Smooth muscle cell (in vitro differentiated cells): Measurements from ENCODE around the gene SLC5A12. TPM values are rescaled to one million over a fixed set of nuclear protein-coding genes. Genes with fewer than 3 reads are reported as not detected.
"Not testable (repeated sequence)": the region's sequence is repeated elsewhere in the genome, so short reads cannot be mapped to it uniquely, and the experiment has no call there.

Experiments used
- DNase-seq: peaks from one replicate; lab custom pipeline; 2025; ENCODE audit not compliant: unreplicated experiment; lab: John Stamatoyannopoulos, UW
- H2AFZ ChIP-seq: fragments of 200-600 bp; sonication (generic); 2 replicates; pipeline ENCODE4 v1.6.0; 2016; ENCODE audit warnings: antibody characterized with exemption, low read depth, mild to moderate bottlenecking
- H3F3A ChIP-seq: fragments of 200-600 bp; sonication (generic); 2 replicates; pipeline ENCODE4 v1.6.0; 2017; ENCODE audit warnings: antibody characterized with exemption, low read depth
- H3K27ac ChIP-seq: fragments of 200-600 bp; sonication (generic); 2 replicates; pipeline ENCODE4 v1.5.1; 2016; ENCODE audit warnings: low read depth, mild to moderate bottlenecking
- H3K27me3 ChIP-seq: fragments of 200-600 bp; sonication (generic); 2 replicates; pipeline ENCODE4 v1.6.1; 2016; ENCODE audit warnings: low read depth, mild to moderate bottlenecking
- H3K36me3 ChIP-seq: fragments of 200-600 bp; sonication (generic); 2 replicates; pipeline ENCODE4 v1.5.1; 2016; ENCODE audit warnings: low read depth
- H3K4me1 ChIP-seq: fragments of 200-600 bp; sonication (generic); 2 replicates; pipeline ENCODE4 v1.5.1; 2016; ENCODE audit warnings: low read depth
- H3K4me2 ChIP-seq: fragments of 200-600 bp; sonication (generic); 2 replicates; pipeline ENCODE4 v1.6.0; 2016; ENCODE audit warnings: mild to moderate bottlenecking
- H3K4me3 ChIP-seq: fragments of 200-600 bp; sonication (generic); 2 replicates; pipeline ENCODE4 v1.5.1; 2016; ENCODE audit warnings: mild to moderate bottlenecking
- H3K79me2 ChIP-seq: fragments of 200-600 bp; sonication (generic); 2 replicates; pipeline ENCODE4 v1.6.0; 2016; ENCODE audit warnings: low read depth, mild to moderate bottlenecking
- H3K9ac ChIP-seq: fragments of 200-600 bp; sonication (generic); 2 replicates; pipeline ENCODE4 v1.6.0; 2016; ENCODE audit warnings: low read depth
- H3K9me3 ChIP-seq: fragments of 200-600 bp; sonication (generic); replicated peaks from 2 replicates; pipeline ENCODE4 v1.5.1; 2016; ENCODE audit warnings: low read depth
- H4K20me1 ChIP-seq: fragments of 200-600 bp; sonication (generic); 2 replicates; pipeline ENCODE4 v1.6.0; 2016; ENCODE audit warnings: low read depth
- WGBS: methylation state at CpG from one replicate; pipeline ENCODE4 v1.1.7; 2016; ENCODE audit warnings: low lambda C conversion rate; 5-methylcytosine and 5-hydroxymethylcytosine counted together
- polyA plus RNA-seq: library from polyadenylated mRNA; unstranded; fragments of >200 nt; fragmentation: Nextera tagmentation; extraction: Ambion mirVana; gene quantifications from 2 replicates; pipeline ENCODE4 v1.2.1, GENCODE V29; 2016
- total RNA-seq: library from RNA; depleted of rRNA; stranded (reverse); fragments of >200 nt; gene quantifications from 2 replicates; pipeline ENCODE4 v1.2.3, GENCODE V29; 2014
- TF ChIP-seq, protein P1 (sequence below): fragments of 200-600 bp; sonication (generic); IDR thresholded peaks from 2 replicates; pipeline ENCODE4 v1.5.1; 2017; ENCODE audit warnings: borderline replicate concordance, mild to moderate bottlenecking, antibody characterized with exemption; ENCODE audit not compliant: insufficient read depth, poor library complexity, severe bottlenecking

SLC5A12 gene
- total and polyA plus RNA-seq, 2 experiments from 2014 or later, result 4.6 to 11.7 TPM

DNA sequence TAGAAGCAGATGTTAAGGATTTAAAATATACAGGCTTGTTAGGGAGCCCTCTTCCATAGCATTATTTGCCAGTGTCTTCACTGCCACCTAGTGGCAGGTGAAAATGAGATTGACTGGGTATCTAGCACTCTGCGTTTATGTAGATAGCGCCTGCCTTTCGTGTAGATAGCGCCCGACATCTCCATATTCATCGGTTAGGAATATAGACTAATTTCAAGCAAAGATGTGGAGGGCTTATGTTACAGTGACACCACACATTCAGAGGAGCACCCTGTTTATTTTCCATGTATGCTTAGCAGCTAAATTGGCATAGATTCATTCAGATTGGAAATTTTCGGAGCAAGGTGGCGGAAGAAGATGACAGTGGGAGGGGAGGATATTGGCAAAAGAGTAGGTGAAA, 72.0 kb downstream of the SLC5A12 start:
- Histone ChIP-seq H3F3A (no peaks in the 10 kb centered on the region), H3K4me1 (no peaks in the 10 kb centered on the region), H3K9me3 (no peaks in the 10 kb centered on the region), H3K9ac (no peak overlapping the region), H2AFZ (no peak overlapping the region), H3K36me3 (no peaks in the 10 kb centered on the region), H3K4me2 (no peak overlapping the region), H3K79me2 (no peaks in the 10 kb centered on the region), H3K27ac (no peak overlapping the region), H4K20me1 (no peaks in the 10 kb centered on the region), H3K27me3 (peaks cover 10% of the 10 kb centered on the region), H3K4me3 (no peak overlapping the region)
- DNase-seq, result no peak
- TF ChIP-seq, protein P1, sequence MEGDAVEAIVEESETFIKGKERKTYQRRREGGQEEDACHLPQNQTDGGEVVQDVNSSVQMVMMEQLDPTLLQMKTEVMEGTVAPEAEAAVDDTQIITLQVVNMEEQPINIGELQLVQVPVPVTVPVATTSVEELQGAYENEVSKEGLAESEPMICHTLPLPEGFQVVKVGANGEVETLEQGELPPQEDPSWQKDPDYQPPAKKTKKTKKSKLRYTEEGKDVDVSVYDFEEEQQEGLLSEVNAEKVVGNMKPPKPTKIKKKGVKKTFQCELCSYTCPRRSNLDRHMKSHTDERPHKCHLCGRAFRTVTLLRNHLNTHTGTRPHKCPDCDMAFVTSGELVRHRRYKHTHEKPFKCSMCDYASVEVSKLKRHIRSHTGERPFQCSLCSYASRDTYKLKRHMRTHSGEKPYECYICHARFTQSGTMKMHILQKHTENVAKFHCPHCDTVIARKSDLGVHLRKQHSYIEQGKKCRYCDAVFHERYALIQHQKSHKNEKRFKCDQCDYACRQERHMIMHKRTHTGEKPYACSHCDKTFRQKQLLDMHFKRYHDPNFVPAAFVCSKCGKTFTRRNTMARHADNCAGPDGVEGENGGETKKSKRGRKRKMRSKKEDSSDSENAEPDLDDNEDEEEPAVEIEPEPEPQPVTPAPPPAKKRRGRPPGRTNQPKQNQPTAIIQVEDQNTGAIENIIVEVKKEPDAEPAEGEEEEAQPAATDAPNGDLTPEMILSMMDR, result peak; percentile 77
- 28% methylated on average over 8 of the region's 8 CpGs for WGBS

DNA sequence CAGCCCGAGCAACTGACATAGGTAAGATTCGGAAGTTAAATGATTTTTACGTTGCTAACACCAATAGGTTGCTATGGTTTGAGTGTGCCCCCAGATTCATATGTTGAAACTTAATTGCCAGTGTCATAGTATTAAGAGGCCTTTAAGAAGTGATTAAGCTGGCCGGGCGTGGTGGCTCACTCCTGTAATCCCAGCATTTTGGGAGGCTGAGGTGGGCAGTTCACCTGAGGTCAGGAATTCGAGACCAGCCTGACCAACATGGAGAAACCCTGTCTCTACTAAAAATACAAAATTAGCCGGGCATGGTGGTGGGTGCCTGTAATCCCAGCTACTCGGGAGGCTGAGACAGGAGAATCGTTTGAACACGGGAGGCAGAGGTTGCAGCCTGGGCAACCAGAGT, 78.5 kb downstream of the SLC5A12 start:
- 91% methylated on average over 10 of the region's 10 CpGs for WGBS
- not testable (repeated sequence) for H3K4me2 ChIP-seq, H3K36me3 ChIP-seq, H3K4me3 ChIP-seq, H3K9me3 ChIP-seq, DNase-seq, H3K79me2 ChIP-seq, H3K4me1 ChIP-seq, H3F3A ChIP-seq, H3K27me3 ChIP-seq, H2AFZ ChIP-seq, H4K20me1 ChIP-seq, H3K27ac ChIP-seq, H3K9ac ChIP-seq

DNA sequence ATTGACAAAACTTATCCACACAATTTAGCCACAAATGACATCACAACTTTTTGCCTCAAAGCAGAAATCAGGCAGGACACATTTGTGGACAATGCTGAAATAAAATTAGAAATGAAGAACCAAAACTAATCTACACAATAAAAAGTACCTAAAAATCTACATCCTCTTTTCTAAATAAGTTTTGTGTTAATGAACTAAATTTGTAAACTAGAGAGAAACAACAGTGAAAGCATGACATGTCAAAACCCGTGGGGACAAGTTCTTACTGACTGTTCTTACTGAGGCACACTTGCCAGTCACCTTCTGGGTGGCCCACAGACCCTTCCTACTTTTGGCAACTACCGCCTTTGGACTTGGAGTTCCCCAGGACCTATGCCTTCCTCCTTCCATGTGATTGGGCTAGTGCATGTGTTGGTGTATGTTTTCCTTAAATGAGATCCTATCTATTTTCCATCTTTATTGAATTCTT, 89.1 kb downstream of the SLC5A12 start:
- H3K36me3 ChIP-seq, result no peaks in the 10 kb centered on the region
- H3F3A ChIP-seq, result no peaks in the 10 kb centered on the region
- no peak overlapping the region for H3K4me2 ChIP-seq
- 43% methylated on average over 2 of the region's 2 CpGs for WGBS
- H3K9ac ChIP-seq, result no peak overlapping the region
- no peaks in the 10 kb centered on the region for H3K27me3 ChIP-seq
- no peak overlapping the region for H3K4me3 ChIP-seq
- H2AFZ ChIP-seq, result no peak overlapping the region
- H3K9me3 ChIP-seq, result no peaks in the 10 kb centered on the region
- H4K20me1 ChIP-seq, result no peaks in the 10 kb centered on the region
- no peak for DNase-seq
- H3K79me2 ChIP-seq, result no peaks in the 10 kb centered on the region
- H3K4me1 ChIP-seq, result no peaks in the 10 kb centered on the region
- H3K27ac ChIP-seq, result no peak overlapping the region
- TF ChIP-seq, protein P1, result no peak

DNA sequence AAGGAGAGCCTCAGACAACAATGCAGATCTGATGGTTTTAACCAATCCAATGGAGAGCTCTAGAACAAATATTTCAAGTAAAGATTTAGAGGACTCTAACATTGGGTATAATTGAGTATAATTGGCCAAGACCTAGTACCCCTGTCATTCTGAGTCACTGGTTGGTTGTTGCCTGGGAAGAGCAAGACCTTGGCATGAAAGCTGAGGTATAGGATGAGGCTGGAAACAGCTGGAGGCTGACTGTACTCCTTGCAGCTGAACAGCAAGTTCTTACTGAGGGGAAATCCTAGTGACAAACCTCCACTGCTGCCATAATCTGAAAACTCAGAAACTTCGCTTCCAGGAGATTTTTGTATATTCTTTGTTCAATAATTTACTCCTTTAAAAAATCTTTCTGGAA, 95.5 kb downstream of the SLC5A12 start:
- H3K79me2 ChIP-seq, result no peaks in the 10 kb centered on the region
- no peak for DNase-seq
- H3K4me3 ChIP-seq, result no peak overlapping the region
- no peaks in the 10 kb centered on the region for H3F3A ChIP-seq
- no peaks in the 10 kb centered on the region for H3K27me3 ChIP-seq
- WGBS, result 83% methylated on average over 1 of the region's 1 CpG
- no peaks in the 10 kb centered on the region for H4K20me1 ChIP-seq
- no peak overlapping the region for H3K9ac ChIP-seq
- no peaks in the 10 kb centered on the region for H3K36me3 ChIP-seq
- no peak overlapping the region for H2AFZ ChIP-seq
- no peaks in the 10 kb centered on the region for H3K9me3 ChIP-seq
- no peak overlapping the region for H3K4me2 ChIP-seq
- H3K4me1 ChIP-seq, result no peaks in the 10 kb centered on the region
- TF ChIP-seq, protein P1, result no peak
- H3K27ac ChIP-seq, result no peak overlapping the region
